PFSK-1 (cell line): ENCODE data around the gene ZBTB6.

ENCODE experiments used
- FOXP2 ChIP-seq: optimal IDR thresholded peaks from 2 replicates; pipeline ENCODE3; 2011; ENCODE audit warnings: borderline replicate concordance, control low read depth, inconsistent platforms; ENCODE audit not compliant: insufficient read depth; ENCODE audit errors: extremely low read length, extremely low read depth
- POLR2AphosphoS5 ChIP-seq: IDR thresholded peaks from 2 replicates; pipeline ENCODE4 v1.6.1; 2012; ENCODE audit warnings: low read depth, mild to moderate bottlenecking, control low read depth, low read length, moderate library complexity
- REST ChIP-seq, 2 experiments: IDR thresholded peaks; 2 replicates each; pipeline versions ENCODE4 v1.6.1 to v1.8.0; 2011 to 2012; ENCODE audit warnings: low read depth in 2 of 2, low read length in 2 of 2, control low read depth in 1 of 2, inconsistent platforms in 1 of 2, mild to moderate bottlenecking in 1 of 2, moderate library complexity in 1 of 2; ENCODE audit not compliant: insufficient read depth in 1 of 2
- SIN3A ChIP-seq: IDR thresholded peaks from 2 replicates; pipeline ENCODE4 v1.6.1; 2012; ENCODE audit warnings: mild to moderate bottlenecking, low read length, moderate library complexity, borderline replicate concordance; ENCODE audit not compliant: insufficient read depth
- TAF1 ChIP-seq: IDR thresholded peaks from 2 replicates; pipeline ENCODE4 v1.6.1; 2012; ENCODE audit warnings: low read length, control low read depth, borderline replicate concordance; ENCODE audit not compliant: insufficient read depth

ZBTB6 gene

GRCh38 chr9:122950263-122950662, 37.1 kb upstream of the ZBTB6 start:
- TF ChIP-seq TAF1 (no peak), REST (IDR thresholded peaks at IDR 0.05; ENCODE audit: insufficient read depth in 1 of 2, low read depth in 2 of 2, low read length in 2 of 2) (no peak), POLR2AphosphoS5 (no peak), FOXP2 (no peak), SIN3A (no peak)

GRCh38 chr9:122949696-122950095, 36.6 kb upstream of the ZBTB6 start:
- TF ChIP-seq POLR2AphosphoS5 (no peak), TAF1 (no peak), REST (IDR thresholded peaks at IDR 0.05; ENCODE audit: insufficient read depth in 1 of 2, low read depth in 2 of 2, low read length in 2 of 2) (no peak), FOXP2 (no peak), SIN3A (no peak)

- TF ChIP-seq POLR2AphosphoS5: no peak
- TF ChIP-seq TAF1: no peak
- TF ChIP-seq FOXP2: no peak
- TF ChIP-seq SIN3A: no peak
Measured at GRCh38 chr9:122948313-122948712, 35.2 kb upstream of the ZBTB6 start.

GRCh38 chr9:122946461-122947005, 33.4 kb upstream of the ZBTB6 start:
- TF ChIP-seq FOXP2 (no peak), TAF1 (no peak), POLR2AphosphoS5 (no peak), SIN3A (no peak), REST (IDR thresholded peaks at IDR 0.05; ENCODE audit: insufficient read depth in 1 of 2, low read depth in 2 of 2, low read length in 2 of 2) (no peak)

GRCh38 chr9:122944960-122945888, 32.1 kb upstream of the ZBTB6 start:
- TF ChIP-seq FOXP2 (no peak), TAF1 (no peak), REST (IDR thresholded peaks at IDR 0.05; ENCODE audit: insufficient read depth in 1 of 2, low read depth in 2 of 2, low read length in 2 of 2) (no peak), SIN3A (no peak), POLR2AphosphoS5 (no peak)
